Neutrophil (primary cell): ENCODE data around the gene JARID2.

Experiments used
- H3K27ac ChIP-seq: fragments of 200-600 bp; sonication (generic); 2 replicates; pipeline ENCODE4 v1.5.1; 2016; ENCODE audit warnings: mild to moderate bottlenecking, moderate library complexity
- H3K27me3 ChIP-seq: fragments of 200-600 bp; sonication (generic); 2 replicates; pipeline ENCODE4 v1.6.0; 2016; ENCODE audit warnings: mild to moderate bottlenecking
- H3K36me3 ChIP-seq: fragments of 200-600 bp; sonication (generic); 2 replicates; pipeline ENCODE4 v1.5.1; 2017
- H3K4me1 ChIP-seq, 2 experiments: fragments of 200-600 bp in 1 of 2; sonication (generic) in 1 of 2; 1 replicate in 1 of 2; 2 replicates in 1 of 2; pipeline versions ENCODE4 v1.5.1 to v1.6.1; 2013 to 2016; ENCODE audit warnings: low read depth in 1 of 2, low read length in 1 of 2, mild to moderate bottlenecking in 1 of 2, moderate library complexity in 1 of 2; ENCODE audit not compliant: control insufficient read depth in 1 of 2, insufficient read depth in 1 of 2
- H3K4me3 ChIP-seq, 2 experiments: fragments of 200-600 bp in 1 of 2; sonication (generic) in 1 of 2; 1 replicate in 1 of 2; 2 replicates in 1 of 2; pipeline ENCODE4 v1.5.1; 2013 to 2016; ENCODE audit warnings: low read depth in 1 of 2, low read length in 1 of 2, mild to moderate bottlenecking in 1 of 2, moderate library complexity in 1 of 2
- H3K9me3 ChIP-seq: fragments of 200-600 bp; sonication (generic); 2 replicates; pipeline ENCODE4 v1.5.1; 2016
- TF ChIP-seq, protein P1 (sequence below): fragments of 200-600 bp; sonication (generic); IDR thresholded peaks from 2 replicates; pipeline ENCODE4 v1.5.1; 2016; ENCODE audit warnings: antibody characterized with exemption

The JARID2 gene

DNA sequence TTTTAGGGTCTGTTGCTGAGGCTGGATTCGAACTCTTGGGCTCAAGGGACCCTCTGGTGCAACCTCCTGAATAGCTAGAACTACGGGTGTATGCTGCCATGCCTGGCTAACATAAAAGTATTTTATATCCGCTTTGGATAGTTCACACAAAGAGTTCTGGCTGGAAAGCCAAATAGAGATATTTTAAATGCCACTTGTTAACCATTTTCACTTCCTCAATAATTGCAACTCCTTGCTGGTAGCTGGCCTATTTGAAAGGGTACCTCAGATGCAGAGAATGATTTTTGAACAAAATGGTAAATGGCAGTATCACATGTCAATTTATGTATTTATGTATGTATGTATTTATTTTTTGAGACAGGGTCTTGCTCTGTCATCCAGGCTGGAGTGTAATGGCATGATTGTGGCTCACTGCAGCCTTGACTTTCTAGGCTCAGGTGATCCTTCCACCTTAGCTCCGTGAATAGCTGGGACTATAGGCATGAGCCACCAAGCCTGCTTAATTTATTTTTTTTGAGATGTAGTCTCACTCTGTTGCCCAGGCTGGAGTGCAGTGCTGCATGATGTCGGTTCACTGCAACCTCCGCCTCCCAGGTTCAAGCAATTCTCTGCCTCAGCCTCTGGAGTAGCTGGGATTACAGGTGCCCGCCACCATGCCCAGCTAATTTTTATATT, 12.9 kb upstream of the JARID2 start:
- Histone ChIP-seq H3K4me1 (no peaks in the 10 kb centered on the region), H3K27ac (no peak overlapping the region), H3K9me3 (no peaks in the 10 kb centered on the region), H3K4me3 (no peak overlapping the region), H3K27me3 (no peaks in the 10 kb centered on the region), H3K36me3 (no peaks in the 10 kb centered on the region)
- TF ChIP-seq, protein P1, sequence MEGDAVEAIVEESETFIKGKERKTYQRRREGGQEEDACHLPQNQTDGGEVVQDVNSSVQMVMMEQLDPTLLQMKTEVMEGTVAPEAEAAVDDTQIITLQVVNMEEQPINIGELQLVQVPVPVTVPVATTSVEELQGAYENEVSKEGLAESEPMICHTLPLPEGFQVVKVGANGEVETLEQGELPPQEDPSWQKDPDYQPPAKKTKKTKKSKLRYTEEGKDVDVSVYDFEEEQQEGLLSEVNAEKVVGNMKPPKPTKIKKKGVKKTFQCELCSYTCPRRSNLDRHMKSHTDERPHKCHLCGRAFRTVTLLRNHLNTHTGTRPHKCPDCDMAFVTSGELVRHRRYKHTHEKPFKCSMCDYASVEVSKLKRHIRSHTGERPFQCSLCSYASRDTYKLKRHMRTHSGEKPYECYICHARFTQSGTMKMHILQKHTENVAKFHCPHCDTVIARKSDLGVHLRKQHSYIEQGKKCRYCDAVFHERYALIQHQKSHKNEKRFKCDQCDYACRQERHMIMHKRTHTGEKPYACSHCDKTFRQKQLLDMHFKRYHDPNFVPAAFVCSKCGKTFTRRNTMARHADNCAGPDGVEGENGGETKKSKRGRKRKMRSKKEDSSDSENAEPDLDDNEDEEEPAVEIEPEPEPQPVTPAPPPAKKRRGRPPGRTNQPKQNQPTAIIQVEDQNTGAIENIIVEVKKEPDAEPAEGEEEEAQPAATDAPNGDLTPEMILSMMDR = no peak

DNA sequence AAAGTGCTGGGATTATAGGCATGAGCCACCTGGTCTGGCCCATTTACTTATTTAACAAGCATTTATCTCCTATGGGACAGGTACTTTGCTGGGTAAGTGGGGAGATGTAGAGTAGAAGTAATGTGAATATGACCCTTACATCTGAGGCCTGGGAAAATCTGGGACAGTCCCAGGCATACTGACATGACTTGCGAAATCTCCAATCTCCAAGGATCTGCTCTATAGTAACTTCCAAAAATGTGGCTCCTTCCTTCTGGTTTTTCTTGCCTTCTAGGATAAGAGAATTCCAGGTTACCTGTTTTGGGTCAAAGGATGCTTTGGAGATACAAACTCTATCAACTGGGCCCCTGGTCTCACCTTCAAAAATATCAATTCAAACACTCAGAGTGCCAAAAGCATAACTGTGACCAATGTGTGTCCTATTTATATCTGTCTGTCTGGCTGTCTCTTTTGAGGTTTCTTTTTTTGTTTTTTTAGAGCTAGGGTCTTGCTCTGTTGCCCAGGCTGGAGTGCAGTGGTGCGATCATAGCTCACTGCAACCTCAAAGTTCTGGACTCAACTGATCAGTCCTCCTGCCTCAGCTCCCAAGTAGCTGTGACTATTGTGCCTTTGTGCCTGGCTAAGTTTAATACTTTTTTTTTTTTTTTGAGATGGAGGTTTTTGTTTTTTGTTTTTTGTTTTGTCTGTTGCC, 11.7 kb upstream of the JARID2 start:
- no peaks in the 10 kb centered on the region for H3K27me3 ChIP-seq
- H3K36me3 ChIP-seq = no peaks in the 10 kb centered on the region
- TF ChIP-seq, protein P1 = no peak
- no peaks in the 10 kb centered on the region for H3K9me3 ChIP-seq
- H3K4me3 ChIP-seq = no peak overlapping the region
- no peaks in the 10 kb centered on the region for H3K4me1 ChIP-seq
- no peak overlapping the region for H3K27ac ChIP-seq

DNA sequence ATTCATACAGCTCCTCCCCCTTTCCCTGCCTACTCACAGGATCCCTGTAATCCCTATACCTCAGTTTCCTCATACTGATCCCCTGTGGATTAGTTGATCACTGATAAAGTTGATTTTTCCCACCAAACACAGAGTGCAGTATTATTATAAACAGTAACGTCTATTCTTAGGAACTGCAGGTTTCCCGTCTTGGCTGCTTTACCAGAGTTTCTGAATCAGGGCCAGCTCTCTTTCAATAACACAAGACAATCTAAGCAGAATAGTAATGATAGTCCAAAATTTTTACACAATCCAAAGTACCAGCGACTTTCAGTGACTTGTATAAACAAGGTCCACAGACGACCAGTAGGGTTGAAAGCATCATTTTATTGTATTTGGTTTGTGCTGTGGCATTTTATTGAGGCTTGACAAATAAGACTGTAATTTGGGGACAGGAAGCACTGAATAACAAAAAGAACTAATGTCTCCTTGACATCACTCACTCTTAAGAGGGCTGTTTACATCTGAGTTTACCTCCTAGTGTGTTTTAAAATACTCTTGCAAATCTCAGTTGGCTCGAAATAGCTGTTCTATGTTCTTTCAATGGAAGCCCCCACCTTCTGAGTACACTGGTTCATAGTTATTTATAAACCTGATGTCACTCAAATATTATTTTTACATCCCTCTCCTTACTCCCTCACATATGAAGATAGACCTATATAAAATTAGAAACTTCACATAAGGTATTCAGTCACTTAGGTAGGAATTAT, 6.1 kb upstream of the JARID2 start:
- no peaks in the 10 kb centered on the region for H3K9me3 ChIP-seq
- peaks cover 23 to 25% of the 10 kb centered on the region in 2 experiments for H3K4me1 ChIP-seq
- H3K27me3 ChIP-seq = no peaks in the 10 kb centered on the region
- H3K27ac ChIP-seq = no peak overlapping the region
- H3K36me3 ChIP-seq = no peaks in the 10 kb centered on the region
- TF ChIP-seq, protein P1 = no peak
- no peak overlapping the region for H3K4me3 ChIP-seq

DNA sequence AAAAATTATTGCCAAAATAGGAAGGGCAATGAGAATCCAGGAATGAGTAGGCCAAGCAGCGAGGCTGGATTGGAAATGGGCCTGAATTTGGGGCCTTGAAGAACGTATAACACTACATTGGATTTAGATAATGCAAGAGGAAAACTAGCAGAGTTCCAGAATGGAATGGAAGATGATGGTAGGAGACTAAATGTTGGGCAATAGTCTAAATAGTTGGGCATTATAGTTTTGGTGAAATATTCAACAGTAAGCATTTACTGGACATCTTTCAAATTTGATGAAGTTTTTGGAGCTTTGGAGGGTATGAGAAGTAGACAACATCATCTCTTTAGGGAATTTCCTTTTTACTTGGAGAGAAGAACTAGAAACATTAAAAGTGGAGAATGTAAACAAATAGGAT, 3.4 kb upstream of the JARID2 start:
- H3K4me3 ChIP-seq = no peak overlapping the region
- no peaks in the 10 kb centered on the region for H3K9me3 ChIP-seq
- TF ChIP-seq, protein P1 = no peak
- H3K27me3 ChIP-seq = no peaks in the 10 kb centered on the region
- H3K27ac ChIP-seq = peak overlapping the region; percentile 98
- H3K36me3 ChIP-seq = no peaks in the 10 kb centered on the region
- H3K4me1 ChIP-seq = peaks cover 26 to 35% of the 10 kb centered on the region in 2 experiments

DNA sequence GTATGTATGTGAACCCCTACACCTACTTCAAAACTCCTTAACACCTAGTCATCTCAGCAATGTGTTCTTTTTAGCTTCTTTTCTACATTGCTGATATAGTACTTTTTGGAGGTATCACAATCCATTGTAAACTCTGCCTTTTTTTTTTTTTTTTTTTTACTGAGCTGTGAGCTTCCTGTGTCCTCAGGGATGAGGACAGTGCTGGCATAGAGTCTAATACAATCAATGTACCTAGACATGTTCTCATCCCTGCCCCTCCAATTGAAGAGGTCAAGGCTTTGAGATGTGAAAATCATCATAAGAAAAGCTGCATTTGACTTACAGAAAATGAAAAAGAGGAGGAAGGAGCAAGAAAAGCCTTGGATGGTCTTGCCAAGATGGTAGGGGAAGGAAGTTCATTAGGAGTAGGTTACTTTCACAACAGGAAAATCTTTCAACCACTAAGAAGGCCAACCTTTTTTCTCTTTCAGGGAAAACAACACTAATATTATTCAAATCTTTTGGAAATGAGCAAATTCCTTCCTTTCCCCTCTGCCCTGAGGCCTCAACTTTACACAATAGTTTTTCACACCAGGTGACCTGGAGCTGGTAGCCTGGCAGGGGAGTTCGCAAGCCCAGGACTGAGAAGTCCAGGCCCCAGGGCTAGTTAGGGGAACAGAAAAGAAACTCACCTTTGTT, 2.8 kb upstream of the JARID2 start:
- H3K4me1 ChIP-seq = peaks cover 26 to 36% of the 10 kb centered on the region in 2 experiments
- H3K27ac ChIP-seq = peak overlapping the region; percentile 98
- peak overlapping the region in 1 of 2 experiments; percentile 99 for H3K4me3 ChIP-seq
- TF ChIP-seq, protein P1 = no peak
- no peaks in the 10 kb centered on the region for H3K36me3 ChIP-seq
- no peaks in the 10 kb centered on the region for H3K27me3 ChIP-seq
- no peaks in the 10 kb centered on the region for H3K9me3 ChIP-seq
